ENCODE measurements around the gene NDUFV1. TPM values are rescaled to one million over a fixed set of nuclear protein-coding genes. Genes with fewer than 3 reads are reported as not detected.

NDUFV1 gene
- total and polyA plus RNA-seq, 9 of the 15 experiments (the other 6 are each of a cell fraction or from before 2014, with no cell fraction given) = 10.8 to 423 (median 209) TPM

DNA sequence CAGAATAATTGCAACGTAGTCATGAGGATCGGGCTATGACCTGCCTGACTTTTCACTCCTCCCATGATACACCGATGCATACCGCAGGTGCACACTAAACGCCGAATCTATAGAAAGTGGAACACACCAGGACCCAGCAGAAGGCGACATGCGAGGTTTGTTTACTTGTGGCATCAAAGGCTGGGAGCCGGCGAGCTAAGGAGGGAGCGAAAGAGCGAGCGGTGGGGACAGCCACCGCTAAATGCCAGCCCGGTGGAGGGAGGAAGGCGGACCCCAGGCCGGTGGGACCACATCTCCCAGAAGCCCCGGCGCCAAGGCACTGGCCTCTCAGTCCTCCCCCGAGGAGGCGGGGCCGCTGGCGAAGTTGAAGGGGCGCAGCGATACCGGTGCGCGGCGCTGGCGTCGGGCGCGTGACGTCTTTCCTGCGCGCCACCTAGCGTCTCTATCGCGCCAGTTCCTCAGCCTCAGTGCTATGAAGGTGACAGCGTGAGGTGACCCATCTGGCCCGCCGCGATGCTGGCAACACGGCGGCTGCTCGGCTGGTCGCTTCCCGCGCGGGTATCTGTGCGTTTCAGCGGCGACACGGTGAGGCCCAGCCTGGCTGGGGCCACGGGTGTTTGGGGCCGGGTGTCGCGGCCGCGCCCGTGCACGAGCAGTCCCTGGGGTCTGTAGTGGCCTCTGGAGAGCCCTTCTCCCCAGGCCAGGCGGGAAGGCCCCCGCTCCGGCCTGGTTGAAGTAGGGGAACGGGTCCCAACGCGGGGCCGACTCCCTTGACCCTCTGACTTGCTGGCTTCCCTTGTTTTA is at the start of gene NDUFV1 (continued):
- TF ChIP-seq PKNOX1 (IDR thresholded peaks at IDR 0.05) (peak; percentile 49), EP300 (IDR thresholded peaks at IDR 0.05; ENCODE audit: low read length) (peak; percentile 40; the same call in 1 of the 2 replicates), TRIM28 (IDR thresholded peaks at IDR 0.05) (no peak), ZNF143 (CRISPR knock-in tag; IDR thresholded peaks at IDR 0.05) (peak; percentile 92), MLX (CRISPR knock-in tag; conservative IDR thresholded peaks at IDR 0.05) (no peak; a peak in 1 of 4 replicates), HOXB6 (CRISPR knock-in tag; IDR thresholded peaks at IDR 0.05; ENCODE audit: borderline replicate concordance) (no peak), ZNF311 (CRISPR knock-in tag; IDR thresholded peaks at IDR 0.05) (no peak), TCF7L2 (IDR thresholded peaks at IDR 0.05; ENCODE audit: low read depth, low read length) (no peak), RCOR1 (IDR thresholded peaks at IDR 0.05; ENCODE audit: borderline replicate concordance in 1 of 2, low read depth in 2 of 2, low read length in 2 of 2) (peak in 1 of 2 experiments; percentile 46; a peak in 1 of 4 replicates), RBBP5 (IDR thresholded peaks at IDR 0.05; ENCODE audit: borderline replicate concordance, insufficient read depth, low read length, poor library complexity, severe bottlenecking) (peak; percentile 77)
- TF ChIP-seq, protein P1, sequence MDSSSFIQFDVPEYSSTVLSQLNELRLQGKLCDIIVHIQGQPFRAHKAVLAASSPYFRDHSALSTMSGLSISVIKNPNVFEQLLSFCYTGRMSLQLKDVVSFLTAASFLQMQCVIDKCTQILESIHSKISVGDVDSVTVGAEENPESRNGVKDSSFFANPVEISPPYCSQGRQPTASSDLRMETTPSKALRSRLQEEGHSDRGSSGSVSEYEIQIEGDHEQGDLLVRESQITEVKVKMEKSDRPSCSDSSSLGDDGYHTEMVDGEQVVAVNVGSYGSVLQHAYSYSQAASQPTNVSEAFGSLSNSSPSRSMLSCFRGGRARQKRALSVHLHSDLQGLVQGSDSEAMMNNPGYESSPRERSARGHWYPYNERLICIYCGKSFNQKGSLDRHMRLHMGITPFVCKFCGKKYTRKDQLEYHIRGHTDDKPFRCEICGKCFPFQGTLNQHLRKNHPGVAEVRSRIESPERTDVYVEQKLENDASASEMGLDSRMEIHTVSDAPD (CRISPR knock-in tag; IDR thresholded peaks at IDR 0.05) = no peak
- TF ChIP-seq, protein P2, sequence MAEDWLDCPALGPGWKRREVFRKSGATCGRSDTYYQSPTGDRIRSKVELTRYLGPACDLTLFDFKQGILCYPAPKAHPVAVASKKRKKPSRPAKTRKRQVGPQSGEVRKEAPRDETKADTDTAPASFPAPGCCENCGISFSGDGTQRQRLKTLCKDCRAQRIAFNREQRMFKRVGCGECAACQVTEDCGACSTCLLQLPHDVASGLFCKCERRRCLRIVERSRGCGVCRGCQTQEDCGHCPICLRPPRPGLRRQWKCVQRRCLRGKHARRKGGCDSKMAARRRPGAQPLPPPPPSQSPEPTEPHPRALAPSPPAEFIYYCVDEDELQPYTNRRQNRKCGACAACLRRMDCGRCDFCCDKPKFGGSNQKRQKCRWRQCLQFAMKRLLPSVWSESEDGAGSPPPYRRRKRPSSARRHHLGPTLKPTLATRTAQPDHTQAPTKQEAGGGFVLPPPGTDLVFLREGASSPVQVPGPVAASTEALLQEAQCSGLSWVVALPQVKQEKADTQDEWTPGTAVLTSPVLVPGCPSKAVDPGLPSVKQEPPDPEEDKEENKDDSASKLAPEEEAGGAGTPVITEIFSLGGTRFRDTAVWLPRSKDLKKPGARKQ (CRISPR knock-in tag; IDR thresholded peaks at IDR 0.05) = no peak
- TF ChIP-seq, protein P3, sequence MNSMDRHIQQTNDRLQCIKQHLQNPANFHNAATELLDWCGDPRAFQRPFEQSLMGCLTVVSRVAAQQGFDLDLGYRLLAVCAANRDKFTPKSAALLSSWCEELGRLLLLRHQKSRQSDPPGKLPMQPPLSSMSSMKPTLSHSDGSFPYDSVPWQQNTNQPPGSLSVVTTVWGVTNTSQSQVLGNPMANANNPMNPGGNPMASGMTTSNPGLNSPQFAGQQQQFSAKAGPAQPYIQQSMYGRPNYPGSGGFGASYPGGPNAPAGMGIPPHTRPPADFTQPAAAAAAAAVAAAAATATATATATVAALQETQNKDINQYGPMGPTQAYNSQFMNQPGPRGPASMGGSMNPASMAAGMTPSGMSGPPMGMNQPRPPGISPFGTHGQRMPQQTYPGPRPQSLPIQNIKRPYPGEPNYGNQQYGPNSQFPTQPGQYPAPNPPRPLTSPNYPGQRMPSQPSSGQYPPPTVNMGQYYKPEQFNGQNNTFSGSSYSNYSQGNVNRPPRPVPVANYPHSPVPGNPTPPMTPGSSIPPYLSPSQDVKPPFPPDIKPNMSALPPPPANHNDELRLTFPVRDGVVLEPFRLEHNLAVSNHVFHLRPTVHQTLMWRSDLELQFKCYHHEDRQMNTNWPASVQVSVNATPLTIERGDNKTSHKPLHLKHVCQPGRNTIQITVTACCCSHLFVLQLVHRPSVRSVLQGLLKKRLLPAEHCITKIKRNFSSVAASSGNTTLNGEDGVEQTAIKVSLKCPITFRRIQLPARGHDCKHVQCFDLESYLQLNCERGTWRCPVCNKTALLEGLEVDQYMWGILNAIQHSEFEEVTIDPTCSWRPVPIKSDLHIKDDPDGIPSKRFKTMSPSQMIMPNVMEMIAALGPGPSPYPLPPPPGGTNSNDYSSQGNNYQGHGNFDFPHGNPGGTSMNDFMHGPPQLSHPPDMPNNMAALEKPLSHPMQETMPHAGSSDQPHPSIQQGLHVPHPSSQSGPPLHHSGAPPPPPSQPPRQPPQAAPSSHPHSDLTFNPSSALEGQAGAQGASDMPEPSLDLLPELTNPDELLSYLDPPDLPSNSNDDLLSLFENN (IDR thresholded peaks at IDR 0.05; ENCODE audit: low read depth in 2 of 2, low read length in 2 of 2) = peak in 1 of 2 experiments; percentile 41; a peak in 1 of 4 replicates
- TF ChIP-seq, protein P4, sequence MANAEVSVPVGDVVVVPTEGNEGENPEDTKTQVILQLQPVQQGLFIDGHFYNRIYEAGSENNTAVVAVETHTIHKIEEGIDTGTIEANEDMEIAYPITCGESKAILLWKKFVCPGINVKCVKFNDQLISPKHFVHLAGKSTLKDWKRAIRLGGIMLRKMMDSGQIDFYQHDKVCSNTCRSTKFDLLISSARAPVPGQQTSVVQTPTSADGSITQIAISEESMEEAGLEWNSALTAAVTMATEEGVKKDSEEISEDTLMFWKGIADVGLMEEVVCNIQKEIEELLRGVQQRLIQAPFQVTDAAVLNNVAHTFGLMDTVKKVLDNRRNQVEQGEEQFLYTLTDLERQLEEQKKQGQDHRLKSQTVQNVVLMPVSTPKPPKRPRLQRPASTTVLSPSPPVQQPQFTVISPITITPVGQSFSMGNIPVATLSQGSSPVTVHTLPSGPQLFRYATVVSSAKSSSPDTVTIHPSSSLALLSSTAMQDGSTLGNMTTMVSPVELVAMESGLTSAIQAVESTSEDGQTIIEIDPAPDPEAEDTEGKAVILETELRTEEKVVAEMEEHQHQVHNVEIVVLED (CRISPR knock-in tag; IDR thresholded peaks at IDR 0.05) = peak; percentile 96
